Sigmoid colon (tissue), 4 donors: ENCODE data around the gene CAD.

Experiments used
- CTCF ChIP-seq, 4 experiments: fragments of 450-650 bp in 3 of 4; fragments of 200-600 bp in 1 of 4; IDR thresholded peaks; one replicate each; pipeline ENCODE4 v1.5.1; 2016 to 2019; ENCODE audit warnings: antibody characterized with exemption in 4 of 4, mild to moderate bottlenecking in 3 of 4, moderate library complexity in 2 of 4
- POLR2AphosphoS5 ChIP-seq, 4 donors: sonication (generic); formaldehyde crosslinking; IDR thresholded peaks; one replicate each; pipeline ENCODE4 v1.6.1; 2017; ENCODE audit warnings: antibody characterized with exemption in 4 of 4

- no peak for TF ChIP-seq CTCF (IDR thresholded peaks at IDR 0.05)
- TF ChIP-seq POLR2AphosphoS5 (IDR thresholded peaks at IDR 0.05) = no peak
Measured at GRCh38 chr2:27178469-27178868, 38.7 kb upstream of the CAD start.
